ENCODE measurements around the gene C1orf167.

C1orf167 gene

GRCh38 chr1:11784993-11785769 is 23.2 kb downstream of the C1orf167 start:
- peak in 2 of 3 donors; percentile 24 to 28 for DNase-seq (ENCODE audit: low read depth in 3 of 3)

GRCh38 chr1:11786168-11786567 is 24.2 kb downstream of the C1orf167 start:
- DNase-seq (ENCODE audit: low read depth in 3 of 3), result no peak

GRCh38 chr1:11787251-11787803 is 25.3 kb downstream of the C1orf167 start:
- DNase-seq (ENCODE audit: low read depth in 3 of 3), result no peak

- no peak for DNase-seq (ENCODE audit: low read depth in 3 of 3)
These were observed 25.9 kb downstream of the C1orf167 start for GRCh38 chr1:11787804-11788436.

GRCh38 chr1:11788549-11789053 is 26.6 kb downstream of the C1orf167 start:
- DNase-seq (ENCODE audit: low read depth in 3 of 3), result no peak

GRCh38 chr1:11789126-11790067 is 27.4 kb downstream of the C1orf167 start:
- no peak for DNase-seq (ENCODE audit: low read depth in 3 of 3)

DNA sequence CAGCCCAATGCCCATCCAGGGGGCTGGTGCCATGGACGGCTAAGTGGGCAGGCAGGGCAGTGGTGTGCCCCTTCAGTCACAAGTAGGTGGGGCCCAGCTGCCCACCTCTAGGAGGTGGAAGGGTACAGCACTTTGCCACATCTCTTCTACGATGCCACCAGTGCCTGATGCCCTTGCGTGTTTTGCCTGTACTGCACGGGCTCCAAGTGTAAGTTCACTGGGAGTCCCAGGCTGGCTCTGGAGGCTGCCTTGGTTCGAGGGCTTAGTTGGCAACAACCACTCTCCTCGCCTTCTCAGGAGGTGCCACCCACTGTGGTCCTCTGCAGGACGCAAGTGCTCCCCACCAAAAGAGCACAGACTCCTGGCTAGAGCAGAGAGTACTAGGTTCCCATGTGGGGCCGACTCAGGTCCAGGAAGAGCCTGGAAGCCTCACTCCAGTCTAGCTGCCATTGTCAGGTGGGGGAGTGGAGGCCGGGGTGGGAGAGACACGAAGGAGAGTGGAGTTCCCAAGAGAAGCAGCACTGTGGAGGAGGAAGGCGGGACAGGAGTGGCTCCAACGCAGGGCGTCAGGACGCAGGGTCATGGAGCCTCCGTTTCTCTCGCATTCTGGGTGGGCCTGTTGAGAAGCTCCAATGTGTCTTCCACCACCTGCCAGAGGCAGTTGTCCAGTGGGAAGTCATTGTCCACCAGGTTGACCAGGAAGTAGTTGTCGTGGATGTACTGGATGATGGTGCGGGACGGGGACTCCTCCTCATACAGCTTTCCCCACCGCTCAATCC is 28.3 kb downstream of the C1orf167 start:
- DNase-seq (ENCODE audit: low read depth in 3 of 3), result no peak

- no peak for DNase-seq (ENCODE audit: low read depth in 3 of 3)
These were observed 29.1 kb downstream of the C1orf167 start for GRCh38 chr1:11790880-11791715.

- DNase-seq (ENCODE audit: low read depth in 3 of 3), result no peak
These were observed 30.1 kb downstream of the C1orf167 start for GRCh38 chr1:11792106-11792505.

- DNase-seq (ENCODE audit: low read depth in 3 of 3), result no peak
These were observed 31.8 kb downstream of the C1orf167 start for GRCh38 chr1:11793819-11794218.

GRCh38 chr1:11794446-11795237 is 32.6 kb downstream of the C1orf167 start:
- DNase-seq (ENCODE audit: low read depth in 3 of 3), result no peak

GRCh38 chr1:11795238-11795890 is 33.4 kb downstream of the C1orf167 start:
- no peak for DNase-seq (ENCODE audit: low read depth in 3 of 3)

DNA sequence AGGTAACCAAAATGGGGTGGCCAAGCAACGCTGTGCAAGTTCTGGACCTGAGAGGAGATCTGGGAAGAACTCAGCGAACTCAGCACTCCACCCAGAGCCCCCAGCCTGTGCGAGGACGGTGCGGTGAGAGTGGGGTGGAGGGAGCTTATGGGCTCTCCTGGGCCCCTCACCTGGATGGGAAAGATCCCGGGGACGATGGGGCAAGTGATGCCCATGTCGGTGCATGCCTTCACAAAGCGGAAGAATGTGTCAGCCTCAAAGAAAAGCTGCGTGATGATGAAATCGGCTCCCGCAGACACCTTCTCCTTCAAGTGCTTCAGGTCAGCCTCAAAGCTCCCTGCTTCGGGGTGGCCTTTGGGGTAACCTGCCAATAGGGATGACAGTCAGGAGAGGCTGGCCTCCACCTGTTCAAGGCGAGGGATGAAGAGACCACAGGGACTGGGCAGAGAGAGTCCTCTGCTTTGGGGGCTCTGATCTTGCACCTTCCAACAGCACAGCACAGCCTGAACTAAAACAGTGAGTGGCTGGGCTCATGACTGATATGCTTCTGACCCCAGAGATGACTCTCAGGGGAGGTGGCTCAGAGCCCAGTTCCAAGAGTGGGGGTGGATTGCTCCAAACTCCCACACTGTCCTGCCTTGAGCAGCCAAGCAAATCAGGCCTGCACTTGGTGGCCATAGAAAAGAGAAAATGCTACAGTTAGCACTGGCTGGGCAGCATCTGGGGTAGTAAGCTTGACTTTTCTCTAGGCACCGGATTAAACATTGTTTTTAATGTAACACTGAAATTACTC is 34.2 kb downstream of the C1orf167 start:
- DNase-seq (ENCODE audit: low read depth in 3 of 3), result no peak

DNA sequence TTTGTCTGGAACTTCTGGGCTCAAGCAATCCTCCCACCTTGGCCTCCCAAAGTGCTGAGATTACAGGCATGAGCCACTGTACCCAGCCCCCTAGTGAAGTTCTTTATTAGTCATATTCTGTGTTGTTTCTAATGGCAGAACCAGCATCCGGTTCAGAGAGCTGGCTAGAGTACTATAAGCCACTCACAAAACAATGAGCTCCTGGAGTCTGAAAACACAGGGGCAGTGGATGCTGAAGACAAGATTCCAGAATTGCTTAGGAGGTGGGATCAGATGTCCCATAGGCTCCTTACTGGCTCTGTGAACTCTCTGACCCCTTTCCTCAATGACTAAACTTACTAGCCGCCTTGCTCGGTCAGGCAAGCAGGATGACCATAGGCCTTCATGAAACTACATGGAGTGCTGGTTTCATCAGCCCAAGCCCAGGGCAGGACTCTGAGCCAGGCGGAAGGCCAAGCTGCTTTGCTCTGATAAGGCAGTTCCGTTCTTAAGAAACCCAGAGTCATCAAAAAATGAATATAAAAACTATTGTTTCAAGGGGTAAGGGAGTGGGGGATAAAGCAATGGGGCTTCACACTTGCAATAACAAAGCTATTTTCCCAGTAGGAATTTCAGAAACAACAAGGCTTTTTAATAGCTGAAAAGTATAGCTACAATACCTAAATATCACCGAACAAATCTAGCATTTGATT is 35.7 kb downstream of the C1orf167 start:
- DNase-seq (ENCODE audit: low read depth in 3 of 3), result no peak

GRCh38 chr1:11799099-11799498 is 37.1 kb downstream of the C1orf167 start:
- no peak for DNase-seq (ENCODE audit: low read depth in 3 of 3)

- no peak for DNase-seq (ENCODE audit: low read depth in 3 of 3)
These were observed 37.9 kb downstream of the C1orf167 start for GRCh38 chr1:11799896-11800295.

DNA sequence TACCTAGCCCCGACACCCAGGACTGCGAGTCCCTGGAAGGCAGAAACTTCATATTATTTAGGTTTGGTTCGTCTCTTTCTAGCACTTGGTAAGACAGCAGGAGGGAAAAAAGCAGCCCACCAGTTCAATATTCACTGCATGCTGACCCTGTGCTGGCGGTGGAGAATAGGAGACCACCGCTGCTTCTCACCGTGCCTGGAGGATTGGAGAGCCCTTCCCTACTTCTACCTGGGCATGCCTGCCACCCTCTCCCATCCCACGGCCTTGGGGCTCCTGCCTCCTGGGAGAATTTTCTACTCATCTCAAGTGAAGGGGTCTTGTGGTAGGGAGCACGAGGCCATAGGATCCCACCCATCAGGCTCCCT is 38.4 kb downstream of the C1orf167 start:
- DNase-seq (ENCODE audit: low read depth in 3 of 3), result no peak
